Neural cell (in vitro differentiated cells): Measurements from ENCODE around the gene CRADD. TPM values are rescaled to one million over a fixed set of nuclear protein-coding genes. Genes with fewer than 3 reads are reported as not detected.

Source experiments
- H2AFZ ChIP-seq: fragments of 200-600, 300-800 bp; sonication (generic), shearing (Covaris generic); 2 replicates; pipeline ENCODE4 v1.6.0; 2014; ENCODE audit warnings: low read depth, mild to moderate bottlenecking, antibody characterized with exemption, low read length, moderate library complexity
- H3F3A ChIP-seq: fragments of 200-600 bp; shearing (Covaris generic); 2 replicates; pipeline ENCODE4 v1.6.1; 2016; ENCODE audit warnings: mild to moderate bottlenecking, moderate library complexity, mixed read lengths, antibody characterized with exemption, low read length; ENCODE audit not compliant: insufficient read depth, poor library complexity, severe bottlenecking
- H3K27ac ChIP-seq: fragments of 200-600, 300-800 bp; sonication (generic), shearing (Covaris generic); 2 replicates; pipeline ENCODE4 v1.5.1; 2014; ENCODE audit warnings: mild to moderate bottlenecking, low read length, moderate library complexity
- H3K27me3 ChIP-seq: fragments of 300-800, 200-600 bp; sonication (generic), shearing (Covaris generic); 2 replicates; pipeline ENCODE4 v1.6.0; 2014; ENCODE audit warnings: mild to moderate bottlenecking, low read depth, low read length, moderate library complexity; ENCODE audit not compliant: insufficient read depth
- H3K36me3 ChIP-seq: fragments of 300-800, 200-600 bp; sonication (generic), shearing (Covaris generic); 2 replicates; pipeline ENCODE4 v1.5.1; 2014; ENCODE audit warnings: mild to moderate bottlenecking, antibody characterized with exemption, low read length, moderate library complexity; ENCODE audit not compliant: insufficient read depth
- H3K4me2 ChIP-seq: fragments of 300-800, 200-600 bp; sonication (generic), shearing (Covaris generic); 2 replicates; pipeline ENCODE4 v1.6.0; 2014; ENCODE audit warnings: mild to moderate bottlenecking, low read length
- H3K4me3 ChIP-seq: fragments of 300-800, 200-600 bp; sonication (generic), shearing (Covaris generic); 2 replicates; pipeline ENCODE4 v1.5.1; 2014; ENCODE audit warnings: mild to moderate bottlenecking, low read length, moderate library complexity
- H3K79me2 ChIP-seq: fragments of 200-600 bp; shearing (Covaris generic); replicated peaks from 2 replicates; pipeline ENCODE4 v1.6.0; 2014; ENCODE audit warnings: mild to moderate bottlenecking, low read length, moderate library complexity; ENCODE audit not compliant: insufficient read depth
- H3K9ac ChIP-seq: fragments of 300-800, 200-600 bp; sonication (generic), shearing (Covaris generic); 2 replicates; pipeline ENCODE4 v1.6.1; 2016; ENCODE audit warnings: mild to moderate bottlenecking, low read length, mixed read lengths
- H3K9me2 ChIP-seq: fragments of 200-600 bp; shearing (Covaris generic); 2 replicates; pipeline ENCODE4 v1.6.1; 2016; ENCODE audit warnings: mild to moderate bottlenecking, low read length, mixed read lengths; ENCODE audit not compliant: insufficient read depth
- H3K9me3 ChIP-seq: fragments of 200-600, 300-800 bp; sonication (generic), shearing (Covaris generic); 2 replicates; pipeline ENCODE4 v1.6.1; 2016; ENCODE audit warnings: mild to moderate bottlenecking, mixed run types, low read length, moderate library complexity, mixed read lengths
- H4K20me1 ChIP-seq: fragments of 200-600 bp; shearing (Covaris generic); 2 replicates; pipeline ENCODE4 v1.6.1; 2016; ENCODE audit warnings: mild to moderate bottlenecking, mixed run types; ENCODE audit not compliant: insufficient read depth
- EP300 ChIP-seq: fragments of 450-650 bp; conservative IDR thresholded peaks from 2 replicates; pipeline ENCODE4 v1.6.1; 2014; ENCODE audit warnings: antibody characterized with exemption, mild to moderate bottlenecking, moderate library complexity; ENCODE audit not compliant: poor library complexity, severe bottlenecking
- EZH2 ChIP-seq: fragments of 200-600, 300-800 bp; shearing (Covaris generic), sonication (generic); IDR thresholded peaks from 2 replicates; pipeline ENCODE4 v1.6.1; 2014; ENCODE audit warnings: antibody characterized with exemption, low read length, borderline replicate concordance, mild to moderate bottlenecking; ENCODE audit not compliant: insufficient read depth, poor library complexity, severe bottlenecking
- MXI1 ChIP-seq: fragments of 450-650 bp; conservative IDR thresholded peaks from 2 replicates; pipeline ENCODE4 v1.6.1; 2014; ENCODE audit warnings: antibody characterized with exemption, mild to moderate bottlenecking; ENCODE audit not compliant: poor library complexity, severe bottlenecking
- POLR2AphosphoS5 ChIP-seq: IDR thresholded peaks from 2 replicates; pipeline ENCODE4 v1.6.1; 2012
- RAD21 ChIP-seq: fragments of 450-650 bp; conservative IDR thresholded peaks from 2 replicates; pipeline ENCODE4 v1.6.1; 2014; ENCODE audit warnings: antibody characterized with exemption, mild to moderate bottlenecking, moderate library complexity
- REST ChIP-seq: IDR thresholded peaks from 2 replicates; pipeline ENCODE4 v1.6.1; 2012; ENCODE audit warnings: borderline replicate concordance
- SMC3 ChIP-seq: fragments of 450-650 bp; conservative IDR thresholded peaks from 2 replicates; pipeline ENCODE4 v1.6.1; 2014; ENCODE audit warnings: antibody characterized with exemption, mild to moderate bottlenecking, moderate library complexity; ENCODE audit not compliant: poor library complexity
- TAF1 ChIP-seq: IDR thresholded peaks from 2 replicates; pipeline ENCODE4 v1.6.1; 2012; ENCODE audit warnings: low read depth
- polyA plus RNA-seq: library from polyadenylated mRNA; depleted of rRNA; stranded (reverse); fragments of >200 nt; gene quantifications from 2 replicates; pipeline ENCODE4 v1.2.3, GENCODE V29; 2014
- TF ChIP-seq, protein P1 (sequence below): fragments of 450-650 bp; IDR thresholded peaks from 2 replicates; pipeline ENCODE4 v1.5.1; 2014; ENCODE audit warnings: antibody characterized with exemption, mild to moderate bottlenecking, moderate library complexity; ENCODE audit not compliant: poor library complexity, severe bottlenecking

CRADD gene
- polyA plus RNA-seq, 1 donor from 2014 or later = 23.5 TPM

DNA sequence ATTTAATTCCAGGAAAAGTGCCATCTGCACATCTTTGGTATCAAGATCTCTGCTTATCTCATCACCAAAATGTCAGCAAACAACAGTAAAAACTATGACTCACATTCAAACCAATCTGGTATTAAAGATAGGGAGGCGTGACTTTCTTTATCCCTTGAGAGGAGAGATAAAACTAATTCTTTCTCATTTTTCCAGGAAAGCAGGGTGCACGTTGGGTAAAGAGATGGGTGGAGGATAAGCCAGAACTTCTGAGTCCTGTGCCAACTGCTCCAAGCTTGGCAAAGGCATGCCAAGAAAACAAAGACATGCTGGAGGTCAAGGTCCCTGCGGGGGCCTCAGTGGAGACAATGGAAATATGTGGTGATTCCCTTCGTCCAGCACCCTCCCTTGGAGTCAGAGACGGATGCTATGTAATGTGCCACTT, 245.4 kb downstream of the CRADD start:
- no peaks in the 10 kb centered on the region for H3K79me2 ChIP-seq
- no peak overlapping the region for H3K4me2 ChIP-seq
- no peak overlapping the region for H3K9ac ChIP-seq
- H3K27ac ChIP-seq = no peak overlapping the region
- H3K36me3 ChIP-seq = no peaks in the 10 kb centered on the region
- no peaks in the 10 kb centered on the region for H3F3A ChIP-seq
- no peaks in the 10 kb centered on the region for H3K9me2 ChIP-seq
- H2AFZ ChIP-seq = no peak overlapping the region
- H3K4me3 ChIP-seq = no peak overlapping the region
- no peaks in the 10 kb centered on the region for H3K27me3 ChIP-seq
- no peaks in the 10 kb centered on the region for H4K20me1 ChIP-seq
- TF ChIP-seq REST (no peak), TAF1 (no peak), EP300 (no peak), MXI1 (no peak), EZH2 (no peak), RAD21 (no peak), SMC3 (no peak), POLR2AphosphoS5 (no peak)
- TF ChIP-seq, protein P1, sequence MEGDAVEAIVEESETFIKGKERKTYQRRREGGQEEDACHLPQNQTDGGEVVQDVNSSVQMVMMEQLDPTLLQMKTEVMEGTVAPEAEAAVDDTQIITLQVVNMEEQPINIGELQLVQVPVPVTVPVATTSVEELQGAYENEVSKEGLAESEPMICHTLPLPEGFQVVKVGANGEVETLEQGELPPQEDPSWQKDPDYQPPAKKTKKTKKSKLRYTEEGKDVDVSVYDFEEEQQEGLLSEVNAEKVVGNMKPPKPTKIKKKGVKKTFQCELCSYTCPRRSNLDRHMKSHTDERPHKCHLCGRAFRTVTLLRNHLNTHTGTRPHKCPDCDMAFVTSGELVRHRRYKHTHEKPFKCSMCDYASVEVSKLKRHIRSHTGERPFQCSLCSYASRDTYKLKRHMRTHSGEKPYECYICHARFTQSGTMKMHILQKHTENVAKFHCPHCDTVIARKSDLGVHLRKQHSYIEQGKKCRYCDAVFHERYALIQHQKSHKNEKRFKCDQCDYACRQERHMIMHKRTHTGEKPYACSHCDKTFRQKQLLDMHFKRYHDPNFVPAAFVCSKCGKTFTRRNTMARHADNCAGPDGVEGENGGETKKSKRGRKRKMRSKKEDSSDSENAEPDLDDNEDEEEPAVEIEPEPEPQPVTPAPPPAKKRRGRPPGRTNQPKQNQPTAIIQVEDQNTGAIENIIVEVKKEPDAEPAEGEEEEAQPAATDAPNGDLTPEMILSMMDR = no peak
- no peaks in the 10 kb centered on the region for H3K9me3 ChIP-seq

DNA sequence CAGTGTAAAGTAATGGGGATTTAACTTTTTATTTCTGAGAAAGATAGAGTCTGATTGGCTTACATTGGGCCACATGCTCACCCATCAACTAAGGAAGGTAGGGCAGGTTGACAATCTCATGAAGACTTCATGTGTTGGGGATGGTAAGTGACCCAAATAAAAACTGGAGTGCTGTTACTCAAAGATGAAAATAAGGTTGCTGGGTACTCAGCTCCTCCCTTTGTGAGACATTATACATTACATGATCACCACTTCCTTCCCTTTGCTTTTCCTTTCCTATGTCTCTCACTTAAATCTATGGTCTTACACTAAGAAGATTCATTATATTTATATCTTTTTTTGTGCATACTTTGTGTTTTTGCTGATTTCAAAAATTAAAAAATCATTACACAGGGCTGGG, 247.2 kb downstream of the CRADD start:
- H4K20me1 ChIP-seq = no peaks in the 10 kb centered on the region
- H3K9ac ChIP-seq = no peak overlapping the region
- TF ChIP-seq SMC3 (no peak), RAD21 (no peak)
- H3K27ac ChIP-seq = no peak overlapping the region
- H3K36me3 ChIP-seq = no peaks in the 10 kb centered on the region
- no peaks in the 10 kb centered on the region for H3K27me3 ChIP-seq
- no peaks in the 10 kb centered on the region for H3K9me3 ChIP-seq
- H3K4me2 ChIP-seq = no peak overlapping the region
- H3K9me2 ChIP-seq = no peaks in the 10 kb centered on the region
- H3F3A ChIP-seq = no peaks in the 10 kb centered on the region
- no peak overlapping the region for H3K4me3 ChIP-seq
- H3K79me2 ChIP-seq = no peaks in the 10 kb centered on the region
- H2AFZ ChIP-seq = no peak overlapping the region
